LNCaP clone FGC (cell line): ENCODE measurements around the gene ADH4.
"Not testable (repeated sequence)": the region's sequence is repeated elsewhere in the genome, so short reads cannot be mapped to it uniquely, and the experiment has no call there.

Experiments
- DNase-seq: peaks from one replicate; pipeline ENCODE4 v3.0.0-alpha.2; 2011; ENCODE audit warnings: low read depth
- H3K4me3 ChIP-seq: 2 replicates; pipeline ENCODE4 v1.5.1; 2011; ENCODE audit warnings: mild to moderate bottlenecking, low read depth, low read length, control low read depth
- CTCF ChIP-seq: IDR thresholded peaks from 2 replicates; pipeline ENCODE4 v1.5.1; 2012; ENCODE audit warnings: mild to moderate bottlenecking; ENCODE audit not compliant: control insufficient read depth, insufficient read depth; ENCODE audit errors: extremely low read depth

ADH4 gene

GRCh38 chr4:99090481-99091215, 53.4 kb downstream of the ADH4 start:
- TF ChIP-seq CTCF: no peak
- no peak for DNase-seq
- no peak overlapping the region for H3K4me3 ChIP-seq

GRCh38 chr4:99088481-99089365, 55.4 kb downstream of the ADH4 start, which contains the start of gene ADH5:
ADH5 (minus strand) TSS chr4:99088788; CDS start chr4:99088700, 88 bp downstream.
- peak; percentile 54 for DNase-seq
- no peak for TF ChIP-seq CTCF
- peak within 1 kb of the TSS; percentile 86 for H3K4me3 ChIP-seq

- H3K4me3 ChIP-seq: peak overlapping the region; percentile 86
- no peak for TF ChIP-seq CTCF
- no peak for DNase-seq
Measured at GRCh38 chr4:99088023-99088449, 56.1 kb downstream of the ADH4 start.

GRCh38 chr4:99084595-99084994, 59.5 kb downstream of the ADH4 start:
- DNase-seq: no peak
- no peak for TF ChIP-seq CTCF
- H3K4me3 ChIP-seq: no peak overlapping the region

- no peak for DNase-seq
- H3K4me3 ChIP-seq: no peak overlapping the region
- no peak for TF ChIP-seq CTCF
Measured at GRCh38 chr4:99082192-99082591, 61.9 kb downstream of the ADH4 start.

- DNase-seq, H3K4me3 ChIP-seq: not testable (repeated sequence)
Measured at GRCh38 chr4:99080869-99081268, 63.2 kb downstream of the ADH4 start.

GRCh38 chr4:99079625-99080295, 64.3 kb downstream of the ADH4 start:
- TF ChIP-seq CTCF: no peak
- DNase-seq: no peak
- no peak overlapping the region for H3K4me3 ChIP-seq
